NCI-H226 (cell line): Measurements from ENCODE around the gene PPFIA1.
"Not testable (repeated sequence)": the region's sequence is repeated elsewhere in the genome, so short reads cannot be mapped to it uniquely, and the experiment has no call there.

ENCODE experiments used
- DNase-seq: peaks from one replicate; pipeline ENCODE4 v3.0.0-alpha.2; 2015

Gene PPFIA1

DNA sequence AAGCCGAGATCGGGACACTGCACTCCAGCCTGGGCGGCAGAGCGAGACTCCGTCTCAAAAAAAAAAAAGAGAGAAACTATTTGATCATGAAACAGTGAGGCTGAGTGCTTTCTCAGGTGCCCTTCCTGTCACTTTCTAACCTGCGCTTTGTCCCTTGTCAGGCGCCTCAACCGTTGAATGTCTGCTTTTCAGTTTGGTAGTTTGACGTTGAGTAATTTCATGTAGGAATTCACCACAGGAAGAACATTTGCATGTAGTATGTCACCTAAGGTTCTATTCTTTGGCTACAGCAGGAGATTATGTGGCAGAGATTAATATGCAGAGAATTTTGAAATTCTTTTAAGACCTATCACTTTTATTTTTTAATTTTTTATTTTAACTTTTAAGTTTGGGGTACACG lies 57.2 kb downstream of the PPFIA1 start:
- DNase-seq = no peak

DNA sequence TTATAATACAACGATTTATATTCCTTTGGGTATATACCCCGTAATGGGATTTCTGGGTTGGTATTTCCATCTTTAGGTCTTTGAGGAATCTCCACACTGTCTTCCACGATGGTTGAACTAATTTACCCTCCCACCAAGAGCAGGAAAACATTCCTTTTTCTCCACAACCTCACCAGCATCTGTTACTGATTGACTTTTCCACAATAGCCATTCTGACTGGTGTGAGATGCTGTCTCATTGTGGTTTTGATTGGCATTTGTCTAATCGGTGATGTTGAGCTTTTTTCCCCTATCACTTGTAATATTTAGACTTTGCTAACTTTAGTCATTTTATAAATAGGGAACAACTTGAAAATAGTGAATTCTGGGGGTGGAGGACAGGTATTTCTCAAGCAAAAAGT lies 58.1 kb downstream of the PPFIA1 start:
- DNase-seq = no peak

DNA sequence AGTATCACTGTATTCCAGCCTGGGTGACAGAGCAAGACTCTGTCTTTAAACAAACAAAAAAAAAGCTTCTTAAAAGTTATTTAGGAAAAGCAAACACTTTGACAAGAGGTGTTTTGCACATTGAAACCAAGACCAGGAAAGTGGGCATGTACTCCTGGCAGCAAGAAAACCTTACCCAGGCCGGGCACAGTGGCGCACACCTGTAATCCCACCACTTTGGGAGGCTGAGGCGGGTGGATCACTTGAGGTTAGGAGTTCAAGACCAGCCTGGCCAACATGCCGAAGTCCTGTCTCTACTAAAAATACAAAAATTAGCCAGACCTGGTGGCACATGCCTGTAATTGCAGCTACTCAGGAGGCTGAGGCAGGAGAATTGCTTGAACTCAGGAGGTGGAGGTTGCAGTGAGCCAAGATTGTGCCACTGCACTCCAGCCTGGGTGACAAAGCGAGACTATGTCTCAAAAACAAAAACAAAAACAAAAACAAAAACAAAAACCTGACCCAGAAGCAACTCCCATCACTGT lies 60.9 kb downstream of the PPFIA1 start:
- DNase-seq = not testable (repeated sequence)

- no peak for DNase-seq
Observed at GRCh38 chr11:70331901-70332300, 61.4 kb downstream of the PPFIA1 start.

- DNase-seq = no peak
Observed at GRCh38 chr11:70332567-70332966, 62.1 kb downstream of the PPFIA1 start.

DNA sequence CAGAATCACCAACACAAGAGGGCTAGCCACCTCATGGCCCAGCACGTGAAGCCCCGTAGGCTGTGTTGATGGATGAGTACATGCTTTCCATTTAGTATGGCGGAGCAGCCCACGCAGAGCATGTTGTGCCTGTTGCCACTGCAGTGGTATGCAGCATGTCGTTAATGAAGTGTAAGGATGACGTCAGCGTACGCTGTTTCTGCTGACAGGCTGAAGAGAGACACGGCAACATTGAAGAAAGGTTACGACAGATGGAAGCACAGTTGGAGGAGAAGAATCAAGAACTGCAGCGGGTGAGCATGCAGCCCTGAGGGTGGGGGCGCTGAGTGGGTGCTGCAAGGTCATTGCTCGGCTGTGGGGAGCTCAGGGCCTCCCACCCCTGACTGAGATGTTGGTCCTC lies 62.8 kb downstream of the PPFIA1 start:
- no peak for DNase-seq

DNA sequence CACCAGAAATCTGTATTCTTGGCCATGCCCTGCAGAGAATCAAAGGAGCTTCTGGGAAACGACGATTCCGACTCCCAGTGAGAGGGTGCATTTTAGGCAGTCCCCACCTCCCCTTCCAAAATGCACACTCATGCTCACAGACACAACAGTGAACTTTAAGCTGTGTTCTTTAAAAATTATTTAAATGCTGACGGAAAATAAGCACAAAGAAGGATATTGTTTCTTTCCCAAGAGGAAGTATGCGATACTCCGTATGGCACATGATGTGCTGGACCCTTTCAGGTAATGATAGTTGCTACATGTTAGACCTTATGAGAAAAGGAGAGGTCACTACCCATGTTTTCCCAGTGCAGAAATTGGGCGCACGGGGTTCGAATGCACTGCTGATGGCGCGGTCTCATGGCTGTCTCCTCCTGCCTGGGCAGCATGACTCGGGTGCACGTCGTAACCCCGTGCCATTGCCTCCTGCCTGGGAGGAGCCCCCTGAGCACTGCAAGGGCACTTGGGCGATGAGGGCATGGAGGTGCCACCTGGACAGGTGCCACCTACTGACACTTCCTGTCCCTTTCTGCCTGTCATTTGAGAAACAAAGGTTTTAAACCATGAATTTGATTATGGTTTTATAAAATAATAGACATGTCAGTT lies 64.0 kb downstream of the PPFIA1 start:
- DNase-seq = no peak

DNA sequence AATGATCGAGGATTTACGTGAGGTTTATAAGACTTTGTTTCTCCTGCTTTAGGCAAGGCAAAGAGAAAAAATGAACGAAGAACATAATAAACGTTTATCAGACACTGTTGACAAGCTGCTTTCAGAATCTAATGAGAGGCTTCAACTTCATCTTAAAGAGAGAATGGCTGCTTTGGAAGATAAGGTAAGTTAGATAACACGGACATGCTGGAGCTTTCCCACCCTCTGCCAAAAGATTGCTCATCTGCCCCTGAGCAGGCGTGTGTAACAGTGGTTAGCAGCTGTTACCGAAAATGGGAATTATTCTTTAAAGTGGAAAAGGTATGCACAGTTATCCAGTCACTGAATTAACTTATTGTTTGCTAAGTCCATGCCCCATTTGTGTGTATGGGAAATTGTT lies 65.0 kb downstream of the PPFIA1 start:
- DNase-seq = no peak

DNA sequence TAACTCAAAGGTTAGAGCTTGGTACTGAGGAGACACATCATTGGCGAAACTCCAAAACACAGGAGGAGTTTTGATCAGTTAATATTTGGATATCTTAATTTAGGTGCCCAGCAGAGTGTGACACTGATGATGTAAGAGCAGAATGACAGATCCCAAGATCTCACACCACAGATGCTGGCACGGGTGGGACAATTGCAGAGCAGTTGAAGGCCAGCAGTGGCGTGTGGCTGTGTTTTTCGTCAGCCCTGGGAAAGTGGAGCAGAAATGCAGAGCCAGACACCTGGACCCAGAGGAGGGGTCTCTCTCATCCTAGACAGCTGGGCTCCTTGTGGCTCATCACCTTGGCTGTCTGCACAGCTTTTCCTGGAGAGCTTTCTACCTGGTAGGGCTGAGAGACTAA lies 68.1 kb downstream of the PPFIA1 start:
- no peak for DNase-seq

DNA sequence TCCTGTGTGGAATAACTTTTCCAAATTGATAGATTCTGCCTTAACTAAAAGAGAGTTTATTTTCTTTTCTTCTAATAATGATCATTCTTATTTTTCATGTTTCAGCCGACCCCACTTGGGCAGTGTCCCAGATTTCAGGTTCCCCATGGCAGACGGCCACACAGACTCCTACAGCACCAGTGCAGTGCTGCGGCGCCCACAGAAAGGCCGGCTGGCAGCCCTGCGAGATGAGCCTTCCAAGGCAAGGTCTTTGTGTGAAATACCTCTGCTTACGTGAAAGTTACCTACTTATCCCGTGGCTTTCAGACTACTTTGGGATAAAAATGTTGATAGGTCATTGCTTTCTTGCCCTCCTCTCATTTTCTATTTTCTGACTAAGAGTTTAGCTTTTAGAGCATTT lies 68.6 kb downstream of the PPFIA1 start:
- no peak for DNase-seq

GRCh38 chr11:70341881-70342429 lies 71.5 kb downstream of the PPFIA1 start:
- no peak for DNase-seq

DNA sequence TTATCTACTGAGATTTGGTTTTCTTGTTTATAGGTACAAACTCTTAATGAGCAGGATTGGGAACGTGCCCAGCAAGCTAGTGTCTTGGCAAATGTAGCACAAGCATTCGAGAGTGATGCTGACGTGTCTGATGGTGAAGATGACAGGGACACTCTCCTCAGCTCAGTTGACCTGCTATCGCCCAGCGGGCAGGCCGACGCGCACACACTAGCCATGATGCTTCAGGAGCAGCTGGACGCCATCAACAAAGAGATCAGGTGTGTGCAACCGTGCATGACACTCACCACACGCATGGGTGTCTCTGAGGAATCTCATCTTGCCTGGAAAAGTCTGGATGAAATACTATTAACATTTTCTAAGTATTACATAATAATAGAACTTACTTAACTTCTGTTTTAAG lies 73.1 kb downstream of the PPFIA1 start:
- DNase-seq = no peak

DNA sequence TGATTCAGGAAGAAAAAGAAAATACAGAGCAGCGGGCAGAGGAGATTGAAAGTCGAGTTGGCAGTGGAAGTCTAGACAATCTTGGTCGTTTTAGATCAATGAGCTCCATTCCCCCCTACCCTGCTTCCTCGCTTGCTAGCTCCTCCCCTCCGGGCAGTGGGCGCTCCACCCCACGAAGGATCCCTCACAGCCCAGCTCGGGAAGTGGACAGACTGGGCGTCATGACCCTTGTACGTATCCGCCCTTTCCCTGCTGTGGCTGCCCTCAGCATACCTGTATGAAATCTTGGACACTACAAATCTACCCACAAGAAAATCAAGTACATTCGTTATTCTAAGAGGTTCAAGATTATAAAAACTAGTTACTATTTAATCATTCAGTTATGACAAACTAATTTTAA lies 77.7 kb downstream of the PPFIA1 start:
- no peak for DNase-seq

DNA sequence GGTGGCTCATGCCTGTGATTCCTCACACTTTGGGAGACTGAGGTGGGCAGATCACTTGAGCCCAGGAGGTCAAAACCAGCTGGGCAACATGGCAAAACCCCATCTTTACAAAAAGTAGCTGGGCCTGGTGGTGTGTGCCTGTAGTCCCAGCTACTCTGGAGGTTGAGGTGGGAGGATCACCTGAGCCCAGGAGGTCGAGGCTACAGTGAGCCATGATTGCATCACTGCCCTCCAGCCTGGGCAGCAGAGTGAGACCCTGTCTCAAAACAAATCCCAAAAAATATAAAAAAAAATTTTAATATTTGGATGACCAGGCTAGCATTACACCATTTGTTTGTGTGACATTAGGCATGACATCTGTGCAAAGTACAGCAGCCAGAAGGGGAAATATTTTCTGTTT lies 78.1 kb downstream of the PPFIA1 start:
- DNase-seq = no peak

DNA sequence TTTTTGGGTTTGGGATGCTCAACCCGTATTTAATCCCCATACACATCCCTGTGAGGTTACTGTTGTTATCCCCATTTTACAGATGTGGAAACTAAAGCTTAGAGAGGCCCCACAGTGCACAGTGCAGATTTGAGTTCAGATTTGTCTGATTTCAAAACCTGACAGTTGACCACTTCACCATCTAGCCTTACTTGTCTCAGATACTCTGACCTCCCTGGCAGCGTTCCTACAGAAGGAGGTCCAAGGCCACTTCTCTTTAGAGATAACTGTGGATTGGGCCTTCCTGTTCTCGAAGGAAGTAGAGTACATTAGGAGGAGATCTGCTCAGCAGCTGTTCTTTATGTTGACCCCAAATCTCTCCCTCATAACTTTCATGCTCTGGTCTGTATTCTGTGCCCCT lies 81.2 kb downstream of the PPFIA1 start:
- no peak for DNase-seq

DNA sequence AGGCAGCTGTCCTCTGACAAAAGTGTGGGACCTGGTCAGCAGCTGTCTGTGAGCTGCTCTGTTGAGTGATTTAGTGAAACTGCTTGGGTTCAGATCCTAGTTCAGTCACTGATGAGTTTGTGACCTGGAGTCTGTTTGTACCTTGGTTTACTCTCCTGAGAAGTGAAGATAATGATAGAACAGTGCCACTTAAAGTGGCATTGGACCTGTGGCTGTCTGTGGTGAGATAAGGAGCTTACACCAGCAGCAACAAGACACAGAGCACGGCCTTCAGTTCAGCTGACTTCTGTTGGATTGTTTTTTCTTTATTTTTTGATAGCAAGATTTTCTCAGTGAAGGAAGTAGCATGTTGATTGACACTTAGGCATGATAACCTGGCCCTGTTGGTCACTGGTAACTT lies 81.6 kb downstream of the PPFIA1 start:
- no peak for DNase-seq

DNA sequence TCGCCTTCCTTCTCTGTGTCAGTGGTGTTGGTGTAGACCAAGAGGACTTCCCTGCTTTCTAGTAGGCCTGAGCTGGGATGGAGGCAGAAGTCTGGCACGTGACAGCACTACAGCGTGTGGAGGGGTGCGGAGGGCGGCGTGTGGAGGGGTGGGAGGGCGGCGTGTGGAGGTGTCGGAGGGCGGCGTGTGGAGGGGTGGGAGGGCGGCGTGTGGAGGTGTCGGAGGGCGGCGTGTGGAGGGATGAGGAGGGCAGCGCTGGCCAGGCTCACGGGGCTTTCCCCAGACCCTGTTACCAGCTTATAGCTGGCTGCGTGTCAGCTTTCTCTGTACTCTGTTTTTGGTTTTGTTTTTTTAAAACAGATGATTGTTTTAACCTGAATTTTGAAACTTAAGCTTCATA lies 82.1 kb downstream of the PPFIA1 start:
- no peak for DNase-seq

- DNase-seq = no peak
Observed at GRCh38 chr11:70353329-70353728, 82.8 kb downstream of the PPFIA1 start.

- DNase-seq = no peak
Observed at GRCh38 chr11:70353900-70354568, 83.5 kb downstream of the PPFIA1 start.

DNA sequence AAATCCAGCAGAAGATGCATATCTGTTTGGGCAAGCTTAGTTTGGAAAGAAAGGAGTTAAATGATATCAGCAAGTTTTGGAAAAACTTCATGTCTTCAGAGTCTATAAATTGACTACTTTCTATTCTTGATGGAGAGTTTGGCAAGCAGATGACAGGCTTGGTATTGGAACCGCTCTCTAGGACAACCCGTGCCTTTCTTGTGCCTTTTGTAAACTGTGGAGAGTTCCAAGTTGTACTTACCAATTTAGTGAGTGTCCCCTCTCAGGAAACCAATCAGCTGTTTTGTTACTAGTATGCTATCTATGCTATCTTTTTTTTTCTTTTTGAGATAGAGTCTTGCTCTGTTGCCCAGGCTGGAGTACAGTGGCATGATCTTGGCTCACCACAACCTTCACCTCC lies 84.1 kb downstream of the PPFIA1 start:
- no peak for DNase-seq

GRCh38 chr11:70358753-70359152 lies 88.3 kb downstream of the PPFIA1 start:
- no peak for DNase-seq

DNA sequence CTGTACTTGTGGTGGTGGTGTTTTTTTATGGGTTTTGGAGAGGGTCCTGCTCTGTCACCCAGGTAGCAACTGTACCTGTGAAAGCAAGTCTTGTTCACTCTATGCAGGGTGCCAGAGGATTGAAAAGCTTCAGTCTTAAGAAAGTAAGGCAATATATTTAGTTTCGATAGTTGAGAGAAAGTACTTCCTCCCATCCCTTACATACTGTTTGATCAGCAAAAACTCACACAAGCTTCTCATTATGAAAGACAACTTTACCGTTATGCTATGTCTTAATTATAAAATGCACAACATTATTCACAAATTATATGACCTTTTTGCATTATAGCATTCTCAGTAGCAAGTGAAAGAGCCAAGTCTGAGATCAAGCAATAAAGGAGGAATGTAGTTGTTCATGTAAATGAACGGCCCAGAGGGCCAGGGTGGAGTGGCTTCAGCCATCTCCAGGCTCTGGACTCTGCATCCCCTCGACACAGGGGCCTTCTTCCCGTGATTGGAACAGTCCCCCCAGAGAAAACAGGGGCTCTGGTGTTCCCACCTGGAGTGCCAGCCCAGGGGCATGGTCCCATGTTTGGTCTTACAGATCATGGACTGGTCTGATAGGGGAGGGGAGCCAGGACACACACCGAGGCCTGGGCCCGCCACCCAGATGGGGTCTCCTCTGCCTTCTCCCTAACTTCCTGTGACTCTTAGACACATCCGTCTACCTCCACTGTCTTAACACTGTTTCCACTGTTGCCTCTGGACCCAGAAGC lies 89.1 kb downstream of the PPFIA1 start:
- no peak for DNase-seq

DNA sequence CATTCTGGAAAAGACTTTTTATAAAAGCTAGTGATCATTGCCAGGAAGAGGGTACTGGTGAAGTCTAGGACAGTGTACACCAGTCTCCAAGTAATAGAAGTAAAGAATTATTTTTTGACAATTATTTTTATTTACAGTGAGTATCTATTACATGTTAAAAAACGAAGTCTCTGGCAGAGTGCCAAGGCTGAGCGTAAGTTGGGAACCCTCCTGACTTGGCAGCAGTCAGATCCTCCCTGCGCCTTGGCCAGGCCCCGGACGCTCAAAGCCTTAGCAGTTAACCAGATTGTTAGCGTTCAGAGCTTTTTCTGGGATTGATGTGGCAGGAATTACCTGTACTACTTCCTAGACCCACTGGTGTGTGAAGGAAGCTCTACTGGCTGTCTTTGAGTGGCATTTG lies 89.7 kb downstream of the PPFIA1 start:
- no peak for DNase-seq

DNA sequence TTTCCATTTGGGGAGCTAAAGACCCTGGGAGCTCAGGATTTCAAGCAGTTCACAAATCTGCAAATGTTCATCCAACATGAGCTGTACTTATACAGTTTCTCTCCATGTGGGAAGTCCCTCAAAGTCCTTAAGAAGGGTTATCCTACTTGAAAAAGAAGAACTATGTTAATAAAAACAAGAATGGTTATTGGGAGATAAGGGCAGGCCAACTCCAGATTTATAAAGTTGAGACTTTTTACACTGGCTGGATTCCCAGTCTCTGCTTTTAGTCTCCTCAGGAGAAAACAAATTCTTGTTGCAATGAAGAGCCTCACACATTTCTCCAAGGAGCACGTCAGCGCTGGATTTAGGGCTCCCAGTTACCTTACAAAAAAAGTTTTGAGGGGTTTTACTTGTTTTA lies 93.7 kb downstream of the PPFIA1 start:
- DNase-seq = no peak
